ENCODE results near the gene GAS2L1.

Gene GAS2L1

GRCh38 chr22:29316141-29316828 lies 9.8 kb downstream of the GAS2L1 start:
- no peak overlapping the region for H3K4me3 ChIP-seq (ENCODE audit: control insufficient read depth, low read depth, low read length)
- TF ChIP-seq CTCF (IDR thresholded peaks at IDR 0.05; ENCODE audit: control insufficient read depth, insufficient read depth, low read depth, low read length, missing control alignments), result no peak
- no peak for DNase-seq (ENCODE audit: low read depth)

GRCh38 chr22:29317827-29318454 lies 11.5 kb downstream of the GAS2L1 start:
- no peak for DNase-seq (ENCODE audit: low read depth)
- no peak overlapping the region for H3K4me3 ChIP-seq (ENCODE audit: control insufficient read depth, low read depth, low read length)
- TF ChIP-seq CTCF (IDR thresholded peaks at IDR 0.05; ENCODE audit: control insufficient read depth, insufficient read depth, low read depth, low read length, missing control alignments), result no peak

GRCh38 chr22:29319072-29319471 lies 12.6 kb downstream of the GAS2L1 start:
- no peak for TF ChIP-seq CTCF (IDR thresholded peaks at IDR 0.05; ENCODE audit: control insufficient read depth, insufficient read depth, low read depth, low read length, missing control alignments)
- H3K4me3 ChIP-seq (ENCODE audit: control insufficient read depth, low read depth, low read length), result no peak overlapping the region
- no peak for DNase-seq (ENCODE audit: low read depth)

- no peak overlapping the region for H3K4me3 ChIP-seq (ENCODE audit: control insufficient read depth, low read depth, low read length)
- no peak for DNase-seq (ENCODE audit: low read depth)
- no peak for TF ChIP-seq CTCF (IDR thresholded peaks at IDR 0.05; ENCODE audit: control insufficient read depth, insufficient read depth, low read depth, low read length, missing control alignments)
Observed at GRCh38 chr22:29320546-29320945, 14.1 kb downstream of the GAS2L1 start.

- no peak for TF ChIP-seq CTCF (IDR thresholded peaks at IDR 0.05; ENCODE audit: control insufficient read depth, insufficient read depth, low read depth, low read length, missing control alignments)
- DNase-seq (ENCODE audit: low read depth), result no peak
- no peak overlapping the region for H3K4me3 ChIP-seq (ENCODE audit: control insufficient read depth, low read depth, low read length)
Observed at GRCh38 chr22:29323641-29324040, 17.2 kb downstream of the GAS2L1 start.

- DNase-seq (ENCODE audit: low read depth), result no peak
- H3K4me3 ChIP-seq (ENCODE audit: control insufficient read depth, low read depth, low read length), result no peak overlapping the region
- TF ChIP-seq CTCF (IDR thresholded peaks at IDR 0.05; ENCODE audit: control insufficient read depth, insufficient read depth, low read depth, low read length, missing control alignments), result no peak
Observed at GRCh38 chr22:29325356-29325755, 18.9 kb downstream of the GAS2L1 start.
